ENCODE data around the gene S100A6. TPM values are rescaled to one million over a fixed set of nuclear protein-coding genes. Genes with fewer than 3 reads are reported as not detected.

Gene S100A6
- total RNA-seq, 1 donor: 1,187 TPM

GRCh38 chr1:153532181-153532580 lies 3.6 kb downstream of the S100A6 start:
- H4K20me1 ChIP-seq (ENCODE audit: insufficient read depth, low read length): peaks cover 8% of the 10 kb centered on the region
- no peak for TF ChIP-seq CTCF (IDR thresholded peaks at IDR 0.05; ENCODE audit: extremely low read depth, low read depth, low read length)
- peak overlapping the region; percentile 94 for H3K27ac ChIP-seq (ENCODE audit: low read depth, low read length)
- DNase-seq (ENCODE audit: insufficient read length, low spot score, missing footprints): peak; percentile 58
- H3K36me3 ChIP-seq (ENCODE audit: insufficient read depth, low read length): peaks cover 4% of the 10 kb centered on the region
- H3K79me2 ChIP-seq (ENCODE audit: insufficient read depth, low read length): peaks cover 19% of the 10 kb centered on the region
- no peak overlapping the region for H3K4me3 ChIP-seq (ENCODE audit: insufficient read depth, low read length)
- H3K27me3 ChIP-seq (ENCODE audit: insufficient read depth, low read length): no peaks in the 10 kb centered on the region
- H3K4me1 ChIP-seq (ENCODE audit: insufficient read depth, low read length): peaks cover 37% of the 10 kb centered on the region
- no peak overlapping the region for H3K4me2 ChIP-seq (ENCODE audit: insufficient read depth, low read length)
- no peaks in the 10 kb centered on the region for H3K9me3 ChIP-seq (ENCODE audit: low read depth, low read length)
- no peak overlapping the region for H2AFZ ChIP-seq (ENCODE audit: low read length)

- Histone ChIP-seq H3K4me2 (ENCODE audit: insufficient read depth, low read length) (no peak overlapping the region), H3K27me3 (ENCODE audit: insufficient read depth, low read length) (no peaks in the 10 kb centered on the region), H3K4me3 (ENCODE audit: insufficient read depth, low read length) (no peak overlapping the region), H3K9me3 (ENCODE audit: low read depth, low read length) (no peaks in the 10 kb centered on the region), H3K79me2 (ENCODE audit: insufficient read depth, low read length) (peaks cover 19% of the 10 kb centered on the region), H3K36me3 (ENCODE audit: insufficient read depth, low read length) (peaks cover 4% of the 10 kb centered on the region), H3K27ac (ENCODE audit: low read depth, low read length) (no peak overlapping the region), H3K4me1 (ENCODE audit: insufficient read depth, low read length) (peaks cover 38% of the 10 kb centered on the region), H2AFZ (ENCODE audit: low read length) (no peak overlapping the region), H4K20me1 (ENCODE audit: insufficient read depth, low read length) (peaks cover 8% of the 10 kb centered on the region)
- TF ChIP-seq CTCF (IDR thresholded peaks at IDR 0.05; ENCODE audit: extremely low read depth, low read depth, low read length): no peak
- DNase-seq (ENCODE audit: insufficient read length, low spot score, missing footprints): no peak
Observed at GRCh38 chr1:153531638-153532037, 4.2 kb downstream of the S100A6 start.

- Histone ChIP-seq H3K4me1 (ENCODE audit: insufficient read depth, low read length) (peaks cover 4% of the 10 kb centered on the region), H3K79me2 (ENCODE audit: insufficient read depth, low read length) (no peaks in the 10 kb centered on the region), H3K36me3 (ENCODE audit: insufficient read depth, low read length) (no peaks in the 10 kb centered on the region), H3K27ac (ENCODE audit: low read depth, low read length) (no peak overlapping the region), H3K27me3 (ENCODE audit: insufficient read depth, low read length) (no peaks in the 10 kb centered on the region), H4K20me1 (ENCODE audit: insufficient read depth, low read length) (no peaks in the 10 kb centered on the region), H2AFZ (ENCODE audit: low read length) (no peak overlapping the region), H3K4me2 (ENCODE audit: insufficient read depth, low read length) (no peak overlapping the region), H3K4me3 (ENCODE audit: insufficient read depth, low read length) (no peak overlapping the region), H3K9me3 (ENCODE audit: low read depth, low read length) (no peaks in the 10 kb centered on the region)
- TF ChIP-seq CTCF (IDR thresholded peaks at IDR 0.05; ENCODE audit: extremely low read depth, low read depth, low read length): no peak
- DNase-seq (ENCODE audit: insufficient read length, low spot score, missing footprints): no peak
Observed at GRCh38 chr1:153527683-153528040, 8.1 kb downstream of the S100A6 start.

- no peak overlapping the region for H3K4me2 ChIP-seq (ENCODE audit: insufficient read depth, low read length)
- no peak overlapping the region for H3K4me3 ChIP-seq (ENCODE audit: insufficient read depth, low read length)
- no peak overlapping the region for H2AFZ ChIP-seq (ENCODE audit: low read length)
- H3K9me3 ChIP-seq (ENCODE audit: low read depth, low read length): no peaks in the 10 kb centered on the region
- peaks cover 2% of the 10 kb centered on the region for H3K4me1 ChIP-seq (ENCODE audit: insufficient read depth, low read length)
- no peak for TF ChIP-seq CTCF (IDR thresholded peaks at IDR 0.05; ENCODE audit: extremely low read depth, low read depth, low read length)
- H3K27ac ChIP-seq (ENCODE audit: low read depth, low read length): no peak overlapping the region
- no peaks in the 10 kb centered on the region for H3K27me3 ChIP-seq (ENCODE audit: insufficient read depth, low read length)
- no peak for DNase-seq (ENCODE audit: insufficient read length, low spot score, missing footprints)
- H3K36me3 ChIP-seq (ENCODE audit: insufficient read depth, low read length): no peaks in the 10 kb centered on the region
- no peaks in the 10 kb centered on the region for H3K79me2 ChIP-seq (ENCODE audit: insufficient read depth, low read length)
- H4K20me1 ChIP-seq (ENCODE audit: insufficient read depth, low read length): no peaks in the 10 kb centered on the region
Observed at GRCh38 chr1:153527023-153527682, 8.6 kb downstream of the S100A6 start.
